Activated CD4-positive, alpha-beta T cell treated with anti-CD3 and anti-CD28 coated beads for 48 hours (primary cell): ENCODE data around the gene CEP350.

Experiments
- DNase-seq: peaks from one replicate; pipeline ENCODE4 v3.0.0-alpha.2; 2020

CEP350 gene

GRCh38 chr1:180163041-180163440 is 208.4 kb downstream of the CEP350 start:
- no peak for DNase-seq
